Gastrocnemius medialis (tissue), 4 donors: ENCODE results near the gene LITAFD. TPM values are rescaled to one million over a fixed set of nuclear protein-coding genes. Genes with fewer than 3 reads are reported as not detected.

Experiments used
- ATAC-seq, 2 donors: fragments of 150-250 bp; one replicate each; pipeline ENCODE4 v1.9.1; 2016
- DNase-seq, 2 donors: peaks; one replicate each; pipeline ENCODE4 v3.0.0-alpha.2; 2019
- H3K27ac ChIP-seq, 4 donors: fragments of 200-600 bp; sonication (generic); 1 replicate in 1 of 4; 2 replicates in 3 of 4; pipeline ENCODE4 v1.5.1; 2016 to 2018; ENCODE audit warnings: mild to moderate bottlenecking in 2 of 4, moderate library complexity in 1 of 4
- H3K27me3 ChIP-seq, 3 donors: fragments of 200-600 bp; sonication (generic) in 2 of 3; 1 replicate in 1 of 3; 2 replicates in 2 of 3; pipeline versions ENCODE4 v1.5.1 to v1.6.0; 2016 to 2019; ENCODE audit warnings: mild to moderate bottlenecking in 1 of 3, moderate library complexity in 1 of 3
- H3K36me3 ChIP-seq, 2 donors: fragments of 200-600 bp; sonication (generic) in 1 of 2; one replicate each; pipeline ENCODE4 v1.5.1; 2017 to 2018
- H3K4me1 ChIP-seq, 2 donors: fragments of 200-600 bp; sonication (generic) in 1 of 2; one replicate each; pipeline ENCODE4 v1.5.1; 2016 to 2017; ENCODE audit warnings: mild to moderate bottlenecking in 2 of 2
- H3K4me3 ChIP-seq, 4 donors: fragments of 200-600 bp; sonication (generic) in 3 of 4; 1 replicate in 1 of 4; 2 replicates in 3 of 4; pipeline ENCODE4 v1.5.1; 2016 to 2019; ENCODE audit warnings: mild to moderate bottlenecking in 2 of 4
- H3K9me3 ChIP-seq, 3 donors: fragments of 200-600 bp; sonication (generic) in 2 of 3; 1 replicate in 1 of 3; 2 replicates in 2 of 3; pipeline ENCODE4 v1.5.1; 2016 to 2019
- CTCF ChIP-seq, 5 experiments: fragments of 450-650 bp in 3 of 5; fragments of 200-600 bp in 2 of 5; sonication (generic) in 2 of 5; IDR thresholded peaks in 4 of 5; conservative IDR thresholded peaks in 1 of 5; 1 replicate in 4 of 5; 2 replicates in 1 of 5; pipeline ENCODE4 v1.5.1; 2016 to 2019; ENCODE audit warnings: antibody characterized with exemption in 5 of 5, mild to moderate bottlenecking in 3 of 5, moderate library complexity in 3 of 5
- POLR2A ChIP-seq, 2 donors: fragments of 450-650 bp; IDR thresholded peaks; one replicate each; pipeline ENCODE4 v1.6.1; 2017; ENCODE audit warnings: antibody characterized with exemption in 2 of 2, mild to moderate bottlenecking in 2 of 2, moderate library complexity in 2 of 2
- in situ Hi-C, 4 donors: fragments of 200-750 bp; cut with MboI; loops; one replicate each; pipeline versions ENCODE4 v1.15.0 to v1.8.0; 2017; ENCODE audit warnings: low sequenced_read_pairs in 4 of 4
- intact Hi-C: fragments of 100-400 bp; cut with DNase I; formaldehyde crosslinking; loops from one replicate; pipeline ENCODE4 v1.15.1; 2023; ENCODE audit warnings: low total_unique reads
- total RNA-seq, 4 donors: library from RNA; depleted of rRNA; stranded (reverse); fragments of >200 nt; gene quantifications; one replicate each; pipeline versions ENCODE4 v1.1.0 to v1.2.3, GENCODE V29; 2016

LITAFD gene
- total RNA-seq, 4 donors from 2014 or later, result not detected

- TF ChIP-seq POLR2A (IDR thresholded peaks at IDR 0.05), result no peak
- TF ChIP-seq CTCF (IDR thresholded peaks at IDR 0.05 in 4 of 5, conservative IDR thresholded peaks at IDR 0.05 in 1 of 5), result no peak
- peaks cover 6 to 94% of the 10 kb centered on the region in 2 donors for H3K36me3 ChIP-seq
- in situ Hi-C loops, result loop anchor here in 1 of 4 donors (10.0 kb wide), 1 partner anchor 49 kb away; no protein-coding TSS in a partner anchor
- no peak for DNase-seq
- H3K27ac ChIP-seq, result no peak overlapping the region
- H3K4me3 ChIP-seq, result no peak overlapping the region
- no peaks in the 10 kb centered on the region for H3K9me3 ChIP-seq
- no peaks in the 10 kb centered on the region for H3K27me3 ChIP-seq
- intact Hi-C loops, result no loop called here
- no peak for ATAC-seq
- H3K4me1 ChIP-seq, result peaks cover 0 to 4% of the 10 kb centered on the region in 2 donors
Observed at GRCh38 chr16:8905795-8906591, 23.8 kb downstream of the LITAFD start.

DNA sequence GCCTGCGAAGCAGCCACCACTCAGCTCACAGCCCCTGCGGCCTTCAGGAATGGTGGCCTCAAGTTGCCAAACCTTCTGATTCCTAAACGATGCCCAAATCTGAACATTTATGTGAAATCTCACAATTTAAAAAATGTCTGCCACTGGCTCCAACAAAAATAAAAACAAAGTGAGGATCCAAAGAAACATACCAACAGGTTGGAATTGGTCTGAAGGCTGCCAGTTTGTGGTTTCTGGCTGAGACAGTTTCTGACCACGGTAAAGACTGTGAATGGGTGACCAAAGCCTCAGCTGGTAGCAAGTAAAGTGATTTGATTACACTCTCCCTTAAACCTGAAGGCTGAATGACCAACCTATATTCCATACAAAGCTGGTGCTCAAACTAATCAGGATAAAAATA, 24.9 kb downstream of the LITAFD start:
- H3K4me1 ChIP-seq, result peaks cover 0 to 4% of the 10 kb centered on the region in 2 donors
- no peaks in the 10 kb centered on the region for H3K27me3 ChIP-seq
- intact Hi-C loops (no loop called here), in situ Hi-C loops (loop anchor here in 1 of 4 donors (10.0 kb wide), 1 partner anchor 48 kb away; no protein-coding TSS in a partner anchor)
- TF ChIP-seq CTCF (IDR thresholded peaks at IDR 0.05 in 4 of 5, conservative IDR thresholded peaks at IDR 0.05 in 1 of 5) (no peak), POLR2A (IDR thresholded peaks at IDR 0.05) (no peak)
- no peaks in the 10 kb centered on the region for H3K9me3 ChIP-seq
- ATAC-seq, result no peak
- no peak overlapping the region for H3K4me3 ChIP-seq
- DNase-seq, result no peak
- H3K36me3 ChIP-seq, result peaks cover 2 to 94% of the 10 kb centered on the region in 2 donors
- no peak overlapping the region for H3K27ac ChIP-seq

DNA sequence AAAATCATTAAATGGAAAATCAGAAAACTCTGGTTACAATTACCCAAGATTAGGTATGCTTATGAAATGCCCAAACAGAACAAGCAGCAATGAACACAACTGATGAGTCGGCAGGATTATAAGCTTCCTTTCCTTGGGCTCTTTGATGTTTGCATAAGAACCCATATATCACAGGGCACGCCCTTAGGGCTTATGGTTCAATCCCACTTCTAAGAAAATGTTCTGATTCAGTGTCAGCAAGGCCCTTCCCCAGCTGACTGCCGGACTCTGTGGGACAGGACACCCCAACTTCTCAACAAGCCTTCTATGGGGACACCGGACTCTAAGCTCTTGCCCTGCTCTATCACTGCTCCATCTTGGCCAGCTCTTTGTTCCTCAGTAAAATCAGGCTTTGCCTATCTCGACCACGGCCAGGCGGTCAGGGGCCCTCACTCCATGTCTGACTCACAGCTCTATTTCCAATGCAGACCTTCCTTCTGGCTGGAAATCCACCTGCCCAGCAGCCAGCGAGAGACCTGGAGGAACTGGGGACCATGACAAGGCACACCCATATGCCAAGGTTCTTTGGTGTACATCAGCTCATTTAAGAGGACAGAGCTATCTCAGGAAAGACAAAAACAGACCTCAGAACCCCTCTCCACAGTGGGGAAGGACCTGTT, 26.8 kb downstream of the LITAFD start:
- in situ Hi-C loops, result loop anchor here in 1 of 4 donors (10.0 kb wide), 1 partner anchor 46 kb away; no protein-coding TSS in a partner anchor
- Histone ChIP-seq H3K4me1 (no peaks in the 10 kb centered on the region), H3K4me3 (no peak overlapping the region), H3K36me3 (peaks cover 0 to 80% of the 10 kb centered on the region in 2 donors), H3K9me3 (no peaks in the 10 kb centered on the region), H3K27me3 (no peaks in the 10 kb centered on the region), H3K27ac (peak overlapping the region in 1 of 4 donors; percentile 30)
- DNase-seq (peak in 1 of 2 donors; percentile 30), ATAC-seq (peak; percentile 17 to 34)
- TF ChIP-seq POLR2A (IDR thresholded peaks at IDR 0.05) (no peak), CTCF (IDR thresholded peaks at IDR 0.05 in 4 of 5, conservative IDR thresholded peaks at IDR 0.05 in 1 of 5) (no peak)
- intact Hi-C loops, result no loop called here

DNA sequence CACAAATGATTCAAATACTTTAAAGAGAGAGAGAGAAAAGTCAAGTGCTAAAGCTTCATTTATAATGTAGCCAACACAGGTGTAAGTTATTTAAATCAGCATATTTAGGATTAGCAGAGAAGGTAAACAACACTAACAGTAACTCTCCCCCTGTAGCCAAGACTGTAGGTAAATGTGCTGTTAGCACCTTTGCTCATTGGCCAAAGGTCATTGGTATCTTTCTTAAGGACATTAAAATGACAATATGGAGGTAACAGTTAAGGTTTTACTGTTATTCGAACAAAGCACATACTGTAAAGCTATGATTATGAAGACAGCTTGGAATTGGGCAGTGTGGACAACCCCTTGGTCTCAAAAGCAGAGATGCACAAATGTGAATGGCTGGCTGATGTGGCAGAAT, 28.7 kb downstream of the LITAFD start:
- in situ Hi-C loops, result no loop called here
- no peak for DNase-seq
- TF ChIP-seq CTCF (IDR thresholded peaks at IDR 0.05 in 4 of 5, conservative IDR thresholded peaks at IDR 0.05 in 1 of 5), result no peak
- no peak for TF ChIP-seq POLR2A (IDR thresholded peaks at IDR 0.05)
- no peak for ATAC-seq
- Histone ChIP-seq H3K4me1 (no peaks in the 10 kb centered on the region), H3K27me3 (no peaks in the 10 kb centered on the region), H3K9me3 (no peaks in the 10 kb centered on the region), H3K36me3 (peaks cover 0 to 77% of the 10 kb centered on the region in 2 donors), H3K4me3 (no peak overlapping the region), H3K27ac (no peak overlapping the region)
- intact Hi-C loops, result no loop called here
